ENCODE measurements around the gene SCYL3.

- TF ChIP-seq CTCF (IDR thresholded peaks at IDR 0.05) (no peak), POLR2A (IDR thresholded peaks at IDR 0.05) (no peak)
Observed at GRCh38 chr1:169886422-169886821, 7.3 kb downstream of the SCYL3 start.
